DOHH2 (cell line): ENCODE results near the gene SLC4A1.

Experiments used
- EZH2phosphoT487 ChIP-seq: fragments of 200-600 bp; sonication (generic); IDR thresholded peaks from 2 replicates; pipeline ENCODE4 v1.6.1; 2017; ENCODE audit warnings: borderline replicate concordance, mild to moderate bottlenecking, antibody characterized with exemption, low read length, moderate library complexity, mixed read lengths
- TF ChIP-seq, protein P1 (sequence below): fragments of 200-600 bp; sonication (generic); IDR thresholded peaks from one replicate; pipeline ENCODE4 v1.5.1; 2014; ENCODE audit warnings: antibody characterized with exemption, mild to moderate bottlenecking, low read depth, low read length; ENCODE audit not compliant: poor library complexity, severe bottlenecking

DNA sequence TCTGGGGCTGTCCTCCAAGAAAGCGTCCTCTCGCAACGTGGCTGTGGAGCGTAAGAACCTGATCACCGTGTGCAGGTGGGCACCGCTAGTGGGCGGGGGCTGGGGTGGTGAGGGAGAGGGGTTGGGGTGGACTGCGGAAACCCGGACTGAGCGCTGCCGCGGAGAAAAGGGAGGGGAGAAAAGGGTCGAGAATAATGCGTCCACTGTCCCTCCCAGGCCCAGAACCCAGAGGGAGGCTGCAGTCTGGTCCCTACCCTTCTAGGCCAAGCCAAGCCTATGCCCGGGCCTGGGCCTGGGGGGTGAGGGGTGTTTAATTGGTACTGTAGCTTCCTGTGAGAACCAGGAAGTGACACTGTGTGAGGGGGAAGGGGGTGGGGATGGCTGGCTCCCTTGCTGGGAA, 40.9 kb upstream of the SLC4A1 start:
- TF ChIP-seq, protein P1, sequence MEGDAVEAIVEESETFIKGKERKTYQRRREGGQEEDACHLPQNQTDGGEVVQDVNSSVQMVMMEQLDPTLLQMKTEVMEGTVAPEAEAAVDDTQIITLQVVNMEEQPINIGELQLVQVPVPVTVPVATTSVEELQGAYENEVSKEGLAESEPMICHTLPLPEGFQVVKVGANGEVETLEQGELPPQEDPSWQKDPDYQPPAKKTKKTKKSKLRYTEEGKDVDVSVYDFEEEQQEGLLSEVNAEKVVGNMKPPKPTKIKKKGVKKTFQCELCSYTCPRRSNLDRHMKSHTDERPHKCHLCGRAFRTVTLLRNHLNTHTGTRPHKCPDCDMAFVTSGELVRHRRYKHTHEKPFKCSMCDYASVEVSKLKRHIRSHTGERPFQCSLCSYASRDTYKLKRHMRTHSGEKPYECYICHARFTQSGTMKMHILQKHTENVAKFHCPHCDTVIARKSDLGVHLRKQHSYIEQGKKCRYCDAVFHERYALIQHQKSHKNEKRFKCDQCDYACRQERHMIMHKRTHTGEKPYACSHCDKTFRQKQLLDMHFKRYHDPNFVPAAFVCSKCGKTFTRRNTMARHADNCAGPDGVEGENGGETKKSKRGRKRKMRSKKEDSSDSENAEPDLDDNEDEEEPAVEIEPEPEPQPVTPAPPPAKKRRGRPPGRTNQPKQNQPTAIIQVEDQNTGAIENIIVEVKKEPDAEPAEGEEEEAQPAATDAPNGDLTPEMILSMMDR: no peak
- no peak for TF ChIP-seq EZH2phosphoT487
